Central memory CD4-positive, alpha-beta T cell (primary cell): ENCODE data around the gene ZYG11A.
A peak's percentile ranks its signal among the peaks of the same experiment; 100 is the strongest.
"Not testable (repeated sequence)": the region's sequence is repeated elsewhere in the genome, so short reads cannot be mapped to it uniquely, and the experiment has no call there.

Experiments
- DNase-seq: peaks from one replicate; pipeline ENCODE4 v3.0.0; 2022
- total RNA-seq, 3 experiments: gene quantifications; one replicate each; lab custom pipeline; 2026; lab: John Stamatoyannopoulos, UW

ZYG11A gene
- total RNA-seq = 0.11 to 0.77 (median 0.25) reads per million in 3 experiments

DNA sequence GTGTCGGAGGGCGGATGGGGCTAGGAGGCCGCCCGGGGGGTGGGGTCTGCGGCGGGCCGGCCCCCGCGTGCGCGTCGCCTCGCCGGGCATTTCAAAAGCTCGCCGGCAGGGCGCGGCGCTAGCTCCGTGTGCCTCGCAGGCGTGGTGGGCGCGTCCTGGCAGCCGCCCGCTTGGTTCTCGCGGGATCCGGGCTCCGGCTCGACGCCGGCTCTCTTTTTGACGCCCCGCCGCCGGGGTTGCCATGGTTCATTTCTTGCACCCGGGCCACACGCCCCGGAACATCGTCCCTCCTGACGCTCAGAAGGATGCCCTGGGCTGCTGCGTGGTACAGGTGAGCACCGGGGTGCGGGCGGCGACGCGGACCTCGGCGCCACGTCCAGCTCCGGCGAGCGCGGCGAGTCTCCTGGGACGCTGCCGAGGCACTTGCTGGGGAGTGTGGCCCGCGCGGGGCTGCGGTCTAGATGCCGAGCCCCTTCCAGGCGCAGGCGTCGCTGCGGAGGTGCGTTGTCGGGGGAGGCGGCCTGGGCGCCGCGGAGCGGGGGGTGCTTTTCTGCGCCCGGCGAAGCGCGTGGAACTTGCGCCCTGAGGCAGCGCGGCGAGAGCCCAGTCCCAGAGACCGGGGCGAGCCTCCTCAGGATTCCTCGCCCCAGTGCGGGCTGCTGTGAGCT lies at the start of gene ZYG11A:
Gene ZYG11A (plus strand): TSS at position 118 of the 668 bp plus-strand sequence. CDS start 124 bp downstream, at position 242.
- peak; percentile 72 for DNase-seq

GRCh38 chr1:52793717-52794116 lies 48.8 kb upstream of the ZYG11A start:
- not testable (repeated sequence) for DNase-seq

DNA sequence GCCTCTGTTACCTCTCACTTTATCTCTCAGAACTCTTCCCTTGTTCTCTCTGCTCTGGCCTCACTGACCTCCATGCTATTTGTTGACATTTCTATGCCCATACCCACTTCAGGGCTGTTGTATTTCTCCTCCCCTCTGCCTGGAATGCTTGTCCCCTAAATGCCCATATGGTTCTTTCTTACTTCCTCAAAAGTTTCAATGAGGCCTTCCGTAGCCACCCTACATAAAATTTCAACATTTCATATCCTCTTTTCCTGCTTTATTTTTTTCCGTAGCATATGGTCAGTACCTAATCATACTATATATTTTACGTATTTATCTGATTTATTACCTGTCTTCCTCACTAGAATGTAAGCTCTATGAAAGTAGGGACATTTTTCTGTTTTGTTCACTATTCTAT lies 47.1 kb upstream of the ZYG11A start:
- no peak for DNase-seq

DNA sequence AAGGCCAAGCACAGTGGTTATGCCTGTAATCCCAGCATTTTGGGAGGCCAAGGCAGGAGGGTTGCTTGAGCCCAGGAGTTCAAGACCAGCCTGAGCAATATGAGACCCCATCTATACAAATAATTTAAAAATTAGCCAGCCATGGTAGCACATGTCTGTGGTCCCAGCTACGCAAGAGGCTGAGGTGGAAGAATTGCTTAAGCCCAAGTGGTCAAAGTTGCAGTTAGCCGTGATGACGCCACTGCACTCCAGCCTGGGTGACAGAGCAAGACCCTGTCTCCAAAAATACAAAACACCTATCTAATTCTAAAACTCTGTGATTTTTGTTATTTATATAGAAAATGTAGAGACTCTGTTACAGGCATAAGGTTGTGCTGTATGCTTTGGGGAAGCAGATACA lies 44.2 kb upstream of the ZYG11A start:
- DNase-seq = no peak

DNA sequence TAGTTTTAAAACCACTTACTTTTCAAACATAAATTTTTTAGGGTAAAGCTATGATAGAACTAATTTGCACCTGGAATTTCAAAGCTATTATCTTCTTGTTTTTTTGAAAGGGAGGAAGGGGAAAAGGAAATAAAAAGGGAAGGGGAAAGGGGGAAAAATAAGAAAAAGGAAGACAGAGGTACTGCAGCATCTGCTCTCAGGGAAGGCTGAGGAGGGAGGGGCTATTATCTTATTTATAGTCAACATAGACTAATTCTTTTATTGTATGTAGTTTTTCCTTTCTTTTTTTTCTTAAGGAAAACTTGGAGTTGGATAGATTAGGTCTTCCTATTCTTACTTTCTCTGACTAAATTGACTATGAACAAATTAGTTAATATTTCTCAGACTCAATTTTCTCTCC lies 41.5 kb upstream of the ZYG11A start:
- DNase-seq = no peak

GRCh38 chr1:52804083-52804482 lies 38.5 kb upstream of the ZYG11A start:
- not testable (repeated sequence) for DNase-seq

GRCh38 chr1:52814465-52814864 lies 28.1 kb upstream of the ZYG11A start:
- DNase-seq = no peak

GRCh38 chr1:52820830-52821229 lies 21.7 kb upstream of the ZYG11A start:
- not testable (repeated sequence) for DNase-seq

DNA sequence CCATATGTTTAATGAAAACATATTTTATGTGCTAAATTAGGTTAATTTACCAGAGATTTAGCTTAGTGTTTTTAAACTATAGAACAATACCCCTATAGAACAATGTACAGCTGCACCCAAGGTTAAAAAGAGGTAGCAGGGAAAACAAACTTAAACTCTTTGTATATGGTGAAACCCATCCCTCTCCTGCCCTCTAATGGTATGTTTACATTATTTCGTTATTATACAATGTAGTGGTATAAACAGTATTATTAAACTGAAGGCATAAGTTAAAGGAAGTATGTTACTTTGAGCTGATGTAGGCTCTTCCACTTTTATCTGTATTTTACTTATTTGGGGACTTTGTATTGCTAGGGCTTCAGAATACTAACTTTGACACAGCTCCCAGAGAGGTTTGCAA lies 16.7 kb upstream of the ZYG11A start:
- no peak for DNase-seq

DNA sequence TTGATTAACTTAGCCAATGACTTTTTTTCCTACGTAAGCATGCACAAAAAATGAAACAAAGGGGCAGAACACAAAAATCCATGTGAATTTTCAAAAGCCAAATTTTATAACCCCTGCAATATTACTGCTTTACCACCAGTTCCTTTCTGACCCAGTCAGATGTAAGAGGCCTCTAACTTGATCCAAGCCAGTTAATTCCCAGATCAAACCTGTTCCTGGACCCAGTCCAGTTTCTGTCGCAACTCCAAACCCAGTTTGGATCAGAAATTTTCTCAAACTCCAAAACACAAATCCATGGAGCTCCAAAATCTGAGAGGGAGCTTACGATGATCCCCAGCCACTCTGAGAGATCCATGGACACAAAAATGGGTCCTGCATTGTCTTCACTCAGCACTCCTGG lies 7.8 kb upstream of the ZYG11A start:
- no peak for DNase-seq

DNA sequence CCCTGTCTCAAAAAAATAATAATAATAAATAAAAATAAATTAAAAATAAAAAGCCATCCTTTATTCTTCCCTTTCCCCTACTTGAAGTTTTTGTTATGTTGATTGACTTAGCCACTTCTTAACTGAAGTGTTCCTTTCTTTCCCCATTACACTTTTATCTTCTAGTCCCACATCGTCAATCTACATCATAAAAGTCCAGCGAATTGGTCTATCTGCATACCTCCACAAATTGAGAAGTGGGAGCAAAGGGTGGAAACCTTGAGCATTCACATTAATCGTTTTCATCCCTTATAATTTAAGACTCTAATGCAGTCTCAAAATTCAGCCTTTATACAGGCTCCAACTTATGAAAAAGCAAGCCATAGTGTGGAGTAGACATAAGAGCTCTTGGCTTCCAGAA lies 6.5 kb upstream of the ZYG11A start:
- DNase-seq = no peak

- not testable (repeated sequence) for DNase-seq
These were observed 3.4 kb upstream of the ZYG11A start for GRCh38 chr1:52839175-52839574.

- DNase-seq = not testable (repeated sequence)
These were observed 2.6 kb downstream of the ZYG11A start for GRCh38 chr1:52845119-52845518.

DNA sequence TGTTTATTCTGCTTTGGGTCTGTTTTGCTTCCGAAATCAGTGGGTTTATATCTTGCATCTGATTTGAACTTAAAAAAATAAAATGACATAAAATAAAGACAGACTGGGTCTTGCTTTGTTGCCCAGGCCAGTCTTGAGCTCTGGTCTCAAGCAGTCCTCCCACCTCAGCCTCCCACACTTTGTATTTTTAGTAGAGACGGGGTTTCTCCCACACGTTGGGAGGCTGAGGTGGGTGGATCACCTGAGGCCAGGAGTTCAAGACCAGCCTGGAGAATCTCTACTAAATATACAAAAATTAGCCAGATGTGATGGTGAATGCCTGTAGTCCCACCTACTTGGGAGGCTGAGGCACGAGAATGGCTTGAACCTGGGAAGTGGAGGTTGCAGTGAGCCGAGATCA lies 5.9 kb downstream of the ZYG11A start:
- no peak for DNase-seq

- DNase-seq = no peak
These were observed 8.4 kb downstream of the ZYG11A start for GRCh38 chr1:52850951-52851350.

DNA sequence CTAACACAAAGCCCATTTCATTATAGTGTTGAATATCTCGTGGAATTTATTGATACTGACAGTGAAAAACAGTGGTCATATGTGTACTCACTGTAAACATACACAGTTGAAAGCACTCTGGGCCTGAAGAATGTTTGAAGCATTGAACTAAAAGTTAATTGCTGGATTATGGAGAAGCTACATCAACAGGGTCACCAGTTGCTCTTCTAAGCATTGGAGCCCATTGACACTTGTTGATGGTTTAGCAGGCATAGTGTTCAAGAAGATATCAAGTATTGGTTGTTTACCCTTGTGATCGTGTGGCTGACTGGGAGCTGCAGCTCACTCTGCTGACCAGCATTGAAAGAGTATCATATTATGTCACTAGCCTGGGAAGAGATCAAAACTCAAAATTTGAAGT lies 10.3 kb downstream of the ZYG11A start:
- no peak for DNase-seq

DNA sequence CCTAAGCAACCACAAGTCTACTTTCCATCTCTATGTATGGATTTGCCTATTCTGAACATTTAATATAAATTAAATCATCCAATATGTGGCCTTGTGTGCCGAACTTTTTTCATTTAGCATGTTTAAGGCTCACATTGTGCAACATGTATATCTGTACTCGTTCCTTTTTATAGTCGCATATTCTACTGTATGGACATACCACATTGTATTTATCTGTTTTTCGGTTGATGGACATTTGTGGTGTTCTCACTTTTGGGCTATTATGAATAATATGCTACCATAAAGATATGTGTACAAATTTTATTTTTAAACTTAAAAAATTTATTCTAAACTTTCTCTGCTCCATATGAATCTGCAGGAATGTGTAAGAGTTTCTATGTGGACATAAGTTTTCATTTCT lies 13.0 kb downstream of the ZYG11A start:
- DNase-seq = no peak

DNA sequence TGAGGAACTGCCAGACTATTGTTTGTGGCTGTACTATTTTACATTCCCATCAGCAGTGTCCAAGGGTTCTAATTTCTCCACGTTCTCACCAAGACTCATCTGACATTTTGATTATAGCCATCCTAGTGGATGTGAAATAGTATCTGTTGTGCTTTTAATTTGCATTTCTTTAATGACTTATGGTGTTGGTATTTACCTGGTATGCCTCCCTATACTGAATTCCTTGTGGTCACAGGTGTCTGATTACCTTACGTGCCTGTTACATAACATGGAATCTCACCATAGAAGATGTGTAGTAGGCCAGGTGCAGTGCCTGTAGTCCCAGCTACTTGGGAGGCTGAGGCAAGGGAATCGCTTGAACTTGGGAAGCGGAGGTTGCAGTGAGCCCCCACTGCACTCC lies 13.5 kb downstream of the ZYG11A start:
- no peak for DNase-seq

DNA sequence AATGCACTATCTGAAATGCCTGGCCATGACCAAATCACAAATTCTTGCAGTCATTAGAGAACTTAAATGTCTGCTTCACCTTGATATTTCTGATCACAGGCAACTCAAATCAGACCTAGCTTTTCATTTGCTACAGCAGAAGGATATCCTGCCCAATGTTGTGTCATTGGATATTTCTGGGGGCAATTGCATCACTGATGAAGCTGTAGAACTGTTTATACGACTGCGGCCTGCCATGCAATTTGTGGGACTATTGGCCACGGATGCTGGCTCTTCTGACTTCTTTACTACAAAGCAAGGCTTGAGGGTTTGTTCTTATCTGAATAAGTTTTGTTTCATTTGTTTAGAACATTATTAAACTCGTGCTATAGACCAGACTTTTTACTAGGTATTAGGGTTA lies 14.9 kb downstream of the ZYG11A start:
- no peak for DNase-seq

DNA sequence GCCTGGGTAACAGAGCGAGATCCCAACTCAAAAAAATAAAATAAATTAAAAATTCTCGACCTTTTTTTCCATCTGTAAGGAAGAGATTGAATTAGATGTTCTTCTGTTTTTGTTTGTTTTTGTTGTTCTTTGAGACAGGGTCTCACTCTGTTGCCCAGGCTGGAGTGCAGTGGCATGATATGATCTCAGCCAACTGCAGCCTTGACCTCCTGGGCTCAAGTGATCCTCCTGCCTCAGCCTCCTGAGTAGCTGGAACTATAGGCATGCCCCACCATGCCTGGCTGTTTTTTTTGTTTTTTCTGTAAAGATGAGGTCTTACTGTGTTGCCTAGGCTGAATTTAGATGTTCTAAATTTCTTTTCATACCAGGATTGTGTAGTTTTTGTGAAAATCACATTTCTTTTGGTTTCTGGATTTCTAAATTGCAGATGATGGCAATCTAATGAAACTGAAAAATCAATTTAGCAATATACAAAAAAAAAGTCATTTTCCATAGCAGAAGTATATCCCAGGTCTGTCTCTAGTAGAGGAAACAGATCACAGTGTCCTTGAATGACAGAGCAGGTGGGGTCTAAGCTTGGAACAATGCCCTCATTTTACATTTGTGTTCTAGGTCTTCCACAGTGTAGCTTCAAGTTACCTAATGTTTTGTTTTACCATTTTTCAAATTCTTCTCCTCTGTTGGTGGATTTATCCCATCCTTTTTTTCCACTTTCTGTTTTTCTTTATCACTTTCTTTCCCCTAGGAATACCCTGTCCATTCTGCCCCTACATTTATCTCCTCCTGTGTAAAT lies 20.3 kb downstream of the ZYG11A start:
- no peak for DNase-seq

GRCh38 chr1:52867087-52867863 lies 24.7 kb downstream of the ZYG11A start:
- no peak for DNase-seq

DNA sequence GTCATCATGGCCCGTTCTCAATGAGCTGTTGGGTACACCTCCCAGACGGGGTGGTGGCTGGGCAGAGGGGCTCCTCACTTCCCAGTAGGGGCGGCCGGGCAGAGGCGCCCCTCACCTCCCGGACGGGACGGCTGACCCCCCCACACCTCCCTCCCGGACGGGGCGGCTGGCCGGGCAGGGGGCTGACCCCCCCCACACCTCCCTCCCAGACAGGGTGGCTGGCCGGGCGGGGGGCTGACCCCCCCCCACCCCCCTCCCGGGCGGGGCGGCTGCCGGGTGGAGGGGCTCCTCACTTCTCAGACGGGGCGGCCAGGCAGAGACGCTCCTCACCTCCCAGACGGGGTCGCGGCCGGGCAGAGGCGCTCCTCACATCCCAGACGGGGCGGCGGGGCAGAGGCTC lies 27.2 kb downstream of the ZYG11A start:
- not testable (repeated sequence) for DNase-seq

GRCh38 chr1:52876843-52877242 lies 34.3 kb downstream of the ZYG11A start:
- no peak for DNase-seq

DNA sequence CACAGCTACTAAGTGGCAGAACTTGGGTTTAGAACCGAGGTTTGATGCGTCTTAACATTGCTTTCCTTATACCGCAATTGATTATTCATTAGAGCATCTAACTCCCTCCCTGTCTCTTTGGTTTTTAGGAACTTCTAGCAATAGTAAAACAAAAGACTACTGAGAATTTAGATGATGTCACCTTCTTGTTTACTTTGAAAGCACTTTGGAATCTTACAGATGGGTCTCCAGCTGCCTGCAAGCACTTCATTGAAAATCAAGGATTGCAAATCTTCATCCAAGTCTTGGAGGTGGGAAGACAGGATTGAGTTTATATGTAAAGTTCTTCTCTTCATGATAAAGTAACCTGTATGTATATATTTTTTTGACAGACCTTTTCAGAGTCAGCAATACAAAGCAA lies 35.0 kb downstream of the ZYG11A start:
- DNase-seq = no peak
